Astrocyte (in vitro differentiated cells and primary cell): ENCODE data around the gene KHK. TPM values are rescaled to one million over a fixed set of nuclear protein-coding genes. Genes with fewer than 3 reads are reported as not detected.

Source experiments
- DNase-seq: peaks from one replicate; pipeline ENCODE4 v3.0.0-alpha.2; 2010; ENCODE audit warnings: low read depth
- FAIRE-seq: peaks from 2 replicates; lab custom pipeline; 2011; peaks lifted over from hg19 to GRCh38; lab: Jason Lieb, UNC
- H2AFZ ChIP-seq: 2 replicates; pipeline ENCODE4 v1.6.0; 2012; ENCODE audit warnings: low read depth, low read length, inconsistent platforms
- H3K27ac ChIP-seq: 2 replicates; pipeline ENCODE4 v1.5.1; 2011; ENCODE audit warnings: low read depth, low read length, inconsistent platforms
- H3K27me3 ChIP-seq: 2 replicates; pipeline ENCODE4 v1.6.0; 2011; ENCODE audit warnings: low read length, inconsistent platforms; ENCODE audit not compliant: insufficient read depth
- H3K36me3 ChIP-seq: 2 replicates; pipeline ENCODE4 v1.5.1; 2011; ENCODE audit warnings: low read length, inconsistent platforms; ENCODE audit not compliant: insufficient read depth
- H3K4me1 ChIP-seq: 2 replicates; pipeline ENCODE4 v1.5.1; 2011; ENCODE audit warnings: low read length, inconsistent platforms; ENCODE audit not compliant: insufficient read depth
- H3K4me2 ChIP-seq: 2 replicates; pipeline ENCODE4 v1.6.0; 2012; ENCODE audit warnings: low read length, inconsistent platforms
- H3K4me3 ChIP-seq: 2 replicates; pipeline ENCODE4 v1.5.1; 2011; ENCODE audit warnings: low read depth, mild to moderate bottlenecking, low read length, inconsistent platforms; ENCODE audit not compliant: insufficient read depth
- H3K79me2 ChIP-seq: 2 replicates; pipeline ENCODE4 v1.6.0; 2012; ENCODE audit warnings: mild to moderate bottlenecking, low read length, inconsistent platforms; ENCODE audit not compliant: insufficient read depth
- H3K9ac ChIP-seq: 2 replicates; pipeline ENCODE4 v1.6.0; 2012; ENCODE audit warnings: mild to moderate bottlenecking, low read length, inconsistent platforms
- H3K9me3 ChIP-seq: 2 replicates; pipeline ENCODE4 v1.5.1; 2012; ENCODE audit warnings: low read depth, mild to moderate bottlenecking, low read length, inconsistent platforms; ENCODE audit not compliant: insufficient read depth
- H4K20me1 ChIP-seq: 2 replicates; pipeline ENCODE4 v1.6.0; 2012; ENCODE audit warnings: low read length, inconsistent platforms; ENCODE audit not compliant: insufficient read depth
- H3K27ac Mint-ChIP-seq: one replicate; pipeline ENCODE4 v1.8.0; 2021; ENCODE audit warnings: mild to moderate bottlenecking, mixed read lengths; ENCODE audit not compliant: unreplicated experiment
- H3K27me3 Mint-ChIP-seq: one replicate; pipeline ENCODE4 v1.8.0; 2021; ENCODE audit warnings: low read depth, mixed read lengths; ENCODE audit not compliant: unreplicated experiment
- H3K36me3 Mint-ChIP-seq: one replicate; pipeline ENCODE4 v1.8.0; 2021; ENCODE audit warnings: low read depth, mixed read lengths; ENCODE audit not compliant: unreplicated experiment
- H3K4me1 Mint-ChIP-seq: one replicate; pipeline ENCODE4 v1.8.0; 2021; ENCODE audit warnings: low read depth, mixed read lengths; ENCODE audit not compliant: unreplicated experiment
- H3K4me3 Mint-ChIP-seq: one replicate; pipeline ENCODE4 v1.8.0; 2021; ENCODE audit warnings: mild to moderate bottlenecking, moderate library complexity, mixed read lengths; ENCODE audit not compliant: unreplicated experiment
- H3K9me3 Mint-ChIP-seq: one replicate; pipeline ENCODE4 v1.8.0; 2021; ENCODE audit warnings: mild to moderate bottlenecking, mixed read lengths; ENCODE audit not compliant: unreplicated experiment
- CTCF ChIP-seq: IDR thresholded peaks from 2 replicates; pipeline ENCODE4 v1.5.1; 2011; ENCODE audit warnings: low read depth, mild to moderate bottlenecking, inconsistent platforms, low read length, moderate library complexity; ENCODE audit not compliant: insufficient read depth
- EZH2 ChIP-seq: IDR thresholded peaks from 2 replicates; pipeline ENCODE4 v1.6.1; 2012; ENCODE audit warnings: mild to moderate bottlenecking, low read length, inconsistent platforms; ENCODE audit not compliant: insufficient read depth
- total RNA-seq: library from RNA; stranded (reverse); gene quantifications from 2 replicates; pipeline ENCODE4 v1.2.1, GENCODE V29; 2021

KHK gene
- total RNA-seq, 1 donor from 2014 or later = 0.95 TPM

- H3K27me3 ChIP-seq = no peaks in the 10 kb centered on the region
These were observed 34.5 kb upstream of the KHK start for GRCh38 chr2:27051902-27052645.

GRCh38 chr2:27053321-27053720, 33.3 kb upstream of the KHK start:
- Histone ChIP-seq H3K79me2 (no peaks in the 10 kb centered on the region), H3K27ac (no peak overlapping the region), H3K9me3 (no peaks in the 10 kb centered on the region), H3K4me2 (no peak overlapping the region), H3K4me3 (no peak overlapping the region), H3K9ac (no peak overlapping the region), H3K36me3 (peaks cover 11% of the 10 kb centered on the region), H4K20me1 (peaks cover 11% of the 10 kb centered on the region), H3K4me1 (peaks cover 14% of the 10 kb centered on the region), H3K27me3 (no peaks in the 10 kb centered on the region), H2AFZ (no peak overlapping the region)
- DNase-seq (no peak), FAIRE-seq (no peak)
- peak overlapping the region; percentile 15 for H3K4me3 Mint-ChIP-seq
- no peaks in the 10 kb centered on the region for H3K9me3 Mint-ChIP-seq
- no peak overlapping the region for H3K27ac Mint-ChIP-seq
- H3K4me1 Mint-ChIP-seq = peaks cover 2% of the 10 kb centered on the region
- no peaks in the 10 kb centered on the region for H3K27me3 Mint-ChIP-seq
- peaks cover 16% of the 10 kb centered on the region for H3K36me3 Mint-ChIP-seq
- no peak for TF ChIP-seq CTCF

More at GRCh38 chr2:27051902-27052645, 34.5 kb upstream of the KHK start:
- Histone ChIP-seq H3K27ac (peak overlapping the region; percentile 40), H3K79me2 (no peaks in the 10 kb centered on the region), H3K9ac (peak overlapping the region; percentile 88), H4K20me1 (peaks cover 11% of the 10 kb centered on the region), H3K4me3 (peak overlapping the region; percentile 67), H3K36me3 (peaks cover 11% of the 10 kb centered on the region), H3K4me2 (peak overlapping the region; percentile 99), H2AFZ (peak overlapping the region; percentile 77), H3K4me1 (peaks cover 14% of the 10 kb centered on the region), H3K9me3 (no peaks in the 10 kb centered on the region)
- DNase-seq (no peak), FAIRE-seq (no peak)
- TF ChIP-seq EZH2 (no peak), CTCF (no peak)
- peak overlapping the region; percentile 77 for H3K27ac Mint-ChIP-seq
- peak overlapping the region; percentile 87 for H3K4me3 Mint-ChIP-seq
- H3K9me3 Mint-ChIP-seq = no peaks in the 10 kb centered on the region
- peaks cover 13% of the 10 kb centered on the region for H3K36me3 Mint-ChIP-seq
- no peaks in the 10 kb centered on the region for H3K27me3 Mint-ChIP-seq
- H3K4me1 Mint-ChIP-seq = peaks cover 2% of the 10 kb centered on the region

GRCh38 chr2:27053776-27054175, 32.8 kb upstream of the KHK start:
- H3K36me3 Mint-ChIP-seq = peaks cover 18% of the 10 kb centered on the region
- H3K27ac Mint-ChIP-seq = no peak overlapping the region
- H3K9ac ChIP-seq = no peak overlapping the region

More at GRCh38 chr2:27053776-27054175, 32.8 kb upstream of the KHK start:
- H3K4me1 Mint-ChIP-seq = peaks cover 2% of the 10 kb centered on the region
- Histone ChIP-seq H3K36me3 (peaks cover 11% of the 10 kb centered on the region), H3K4me3 (no peak overlapping the region), H3K9me3 (no peaks in the 10 kb centered on the region), H3K27me3 (no peaks in the 10 kb centered on the region), H3K4me1 (peaks cover 14% of the 10 kb centered on the region), H4K20me1 (peaks cover 11% of the 10 kb centered on the region), H3K27ac (no peak overlapping the region), H3K79me2 (no peaks in the 10 kb centered on the region), H2AFZ (no peak overlapping the region), H3K4me2 (no peak overlapping the region)
- no peaks in the 10 kb centered on the region for H3K27me3 Mint-ChIP-seq
- H3K9me3 Mint-ChIP-seq = no peaks in the 10 kb centered on the region
- H3K4me3 Mint-ChIP-seq = peak overlapping the region; percentile 47
- no peak for FAIRE-seq
- no peak for DNase-seq
- TF ChIP-seq CTCF (no peak), EZH2 (no peak)
